Endometrium (tissue), 2 donors: ENCODE data around the gene SGTA.

Source experiments
- FAIRE-seq: peaks from 2 replicates; lab custom pipeline; 2012; peaks lifted over from hg19 to GRCh38; lab: Jason Lieb, UNC
- donor health status: control.
- donor health status: control.

Gene SGTA

GRCh38 chr19:2750808-2751437, 32.1 kb downstream of the SGTA start:
- FAIRE-seq = no peak

- FAIRE-seq = no peak
Observed at GRCh38 chr19:2747349-2747748, 35.7 kb downstream of the SGTA start.

- FAIRE-seq = no peak
Observed at GRCh38 chr19:2744113-2744512, 39.0 kb downstream of the SGTA start.

- no peak for FAIRE-seq
Observed at GRCh38 chr19:2743099-2743498, 40.0 kb downstream of the SGTA start.

GRCh38 chr19:2740314-2740656, 42.8 kb downstream of the SGTA start:
- FAIRE-seq = no peak

- peak; percentile 90 for FAIRE-seq
Observed at GRCh38 chr19:2739602-2740313, 43.3 kb downstream of the SGTA start, which contains the start of gene SLC39A3. Gene SLC39A3, minus strand, starts transcription at chr19:2740017. Its CDS starts 2,760 bp downstream, at chr19:2737257.

- no peak for FAIRE-seq
Observed at GRCh38 chr19:2736550-2737190, 46.4 kb downstream of the SGTA start.

- FAIRE-seq = no peak
Observed at GRCh38 chr19:2735374-2735773, 47.7 kb downstream of the SGTA start.

GRCh38 chr19:2734589-2735288, 48.3 kb downstream of the SGTA start:
- no peak for FAIRE-seq

GRCh38 chr19:2733930-2734588, 49.0 kb downstream of the SGTA start:
- FAIRE-seq = no peak

GRCh38 chr19:2732883-2733282, 50.2 kb downstream of the SGTA start:
- no peak for FAIRE-seq

- FAIRE-seq = no peak
Observed at GRCh38 chr19:2732157-2732725, 50.8 kb downstream of the SGTA start.

- FAIRE-seq = no peak
Observed at GRCh38 chr19:2731181-2731995, 51.7 kb downstream of the SGTA start.

- no peak for FAIRE-seq
Observed at GRCh38 chr19:2729943-2730818, 52.9 kb downstream of the SGTA start.

GRCh38 chr19:2728783-2729387, 54.2 kb downstream of the SGTA start:
- no peak for FAIRE-seq

GRCh38 chr19:2727640-2727944, 55.5 kb downstream of the SGTA start:
- FAIRE-seq = no peak

GRCh38 chr19:2726904-2727639, 56.0 kb downstream of the SGTA start:
- FAIRE-seq = no peak

GRCh38 chr19:2726160-2726855, 56.8 kb downstream of the SGTA start:
- no peak for FAIRE-seq
